ENCODE results near the gene OR13C8. TPM values are rescaled to one million over a fixed set of nuclear protein-coding genes. Genes with fewer than 3 reads are reported as not detected.
"Not testable (repeated sequence)": the region's sequence is repeated elsewhere in the genome, so short reads cannot be mapped to it uniquely, and the experiment has no call there.

OR13C8 gene, protein sequence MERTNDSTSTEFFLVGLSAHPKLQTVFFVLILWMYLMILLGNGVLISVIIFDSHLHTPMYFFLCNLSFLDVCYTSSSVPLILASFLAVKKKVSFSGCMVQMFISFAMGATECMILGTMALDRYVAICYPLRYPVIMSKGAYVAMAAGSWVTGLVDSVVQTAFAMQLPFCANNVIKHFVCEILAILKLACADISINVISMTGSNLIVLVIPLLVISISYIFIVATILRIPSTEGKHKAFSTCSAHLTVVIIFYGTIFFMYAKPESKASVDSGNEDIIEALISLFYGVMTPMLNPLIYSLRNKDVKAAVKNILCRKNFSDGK
- not detected for polyA plus RNA-seq (ENCODE audit: insufficient read length)

GRCh38 chr9:104568868-104569267 lies at the start of gene OR13C8:
Gene OR13C8, plus strand, starts transcription at chr9:104569168. Its CDS starts 0 bp downstream, at chr9:104569168.
- no peak for DNase-seq (ENCODE audit: low read depth)

- not testable (repeated sequence) for DNase-seq (ENCODE audit: low read depth)
Measured at GRCh38 chr9:104520241-104520640, 48.7 kb upstream of the OR13C8 start.

DNA sequence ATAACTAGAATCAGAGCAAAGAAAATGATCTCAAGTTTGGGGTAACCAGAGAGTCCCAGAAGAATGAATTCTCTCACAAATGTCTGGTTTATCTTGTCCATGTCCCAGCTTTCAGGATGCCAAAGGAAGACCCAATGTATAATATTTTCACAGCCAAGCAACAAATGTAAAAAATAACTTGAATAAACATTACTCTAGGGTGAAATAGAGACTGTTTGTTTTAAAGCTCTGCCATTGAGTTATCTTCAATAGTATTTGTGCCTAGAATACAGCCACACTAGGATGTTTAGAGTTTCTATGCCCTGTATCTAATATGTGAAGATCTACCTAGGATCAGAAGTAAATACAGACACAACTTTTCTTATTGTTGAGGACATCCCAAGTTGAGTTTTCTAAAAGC lies 41.9 kb upstream of the OR13C8 start, which contains the start of gene OR13C4:
OR13C4 (minus strand) TSS at position 101 of the 400 bp plus-strand sequence; CDS start at position 101, 0 bp downstream.
- no peak for DNase-seq (ENCODE audit: low read depth)

DNA sequence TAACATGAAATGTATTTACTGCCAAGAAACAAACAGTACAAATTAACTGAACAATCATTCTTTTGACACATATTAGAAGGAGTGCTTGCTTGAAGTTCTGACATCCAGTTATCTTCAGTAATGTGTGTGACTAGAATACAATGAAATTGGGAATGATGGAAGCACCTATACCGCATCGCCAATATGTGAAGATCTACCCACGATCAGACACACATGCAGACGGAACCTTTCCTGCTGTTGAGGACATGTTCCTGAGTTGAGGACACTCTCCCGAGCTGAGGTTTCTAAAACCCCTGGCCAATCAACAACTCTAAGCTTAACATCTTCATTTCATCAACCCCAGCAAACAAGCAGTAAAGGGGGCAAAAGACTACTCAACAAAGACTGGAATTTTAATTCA lies 32.2 kb upstream of the OR13C8 start, which contains the start of gene OR13C3:
OR13C3 (minus strand) TSS at position 101 of the 400 bp plus-strand sequence. CDS start 133 bp downstream, outside the sequence.
- DNase-seq (ENCODE audit: low read depth) = no peak

DNA sequence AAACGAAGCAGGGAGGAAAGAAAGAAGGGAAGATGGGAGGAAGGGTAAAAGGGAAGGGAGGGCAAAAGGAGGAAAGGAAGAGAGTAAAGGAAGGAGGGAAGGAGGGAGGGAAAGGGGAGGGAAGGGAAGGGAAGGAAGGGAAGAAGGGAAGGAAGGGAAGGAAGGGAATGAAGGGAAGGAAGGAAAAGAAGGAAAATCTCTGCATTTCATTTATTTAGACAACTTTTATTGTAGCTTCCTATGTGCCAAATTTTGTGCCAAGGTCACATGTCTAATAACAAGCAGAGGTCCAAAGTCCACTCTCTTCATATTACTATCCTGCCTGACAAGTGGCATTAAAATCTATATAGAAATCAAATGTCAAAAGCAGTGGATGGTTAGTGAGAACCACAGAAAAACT lies 29.7 kb upstream of the OR13C8 start:
- no peak for DNase-seq (ENCODE audit: low read depth)

DNA sequence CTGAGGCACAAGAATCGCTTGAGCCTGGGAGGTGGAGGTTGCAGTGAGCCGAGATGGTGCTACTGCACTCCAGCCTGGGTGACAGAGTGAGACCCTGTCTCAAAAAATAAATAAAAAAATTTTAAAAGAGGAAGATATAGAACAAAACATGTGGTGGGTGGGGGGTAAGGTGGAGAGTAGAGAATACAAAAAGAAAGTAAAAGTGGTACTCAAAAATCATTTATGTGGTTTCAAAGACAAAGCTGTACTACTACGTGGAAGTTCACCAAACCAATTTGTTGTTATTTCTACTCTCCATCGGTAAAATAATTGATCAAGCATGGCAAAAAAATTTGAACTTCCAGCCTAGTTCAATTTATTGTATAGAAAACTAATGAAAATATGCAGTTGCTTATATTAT lies 24.3 kb upstream of the OR13C8 start:
- DNase-seq (ENCODE audit: low read depth) = no peak

DNA sequence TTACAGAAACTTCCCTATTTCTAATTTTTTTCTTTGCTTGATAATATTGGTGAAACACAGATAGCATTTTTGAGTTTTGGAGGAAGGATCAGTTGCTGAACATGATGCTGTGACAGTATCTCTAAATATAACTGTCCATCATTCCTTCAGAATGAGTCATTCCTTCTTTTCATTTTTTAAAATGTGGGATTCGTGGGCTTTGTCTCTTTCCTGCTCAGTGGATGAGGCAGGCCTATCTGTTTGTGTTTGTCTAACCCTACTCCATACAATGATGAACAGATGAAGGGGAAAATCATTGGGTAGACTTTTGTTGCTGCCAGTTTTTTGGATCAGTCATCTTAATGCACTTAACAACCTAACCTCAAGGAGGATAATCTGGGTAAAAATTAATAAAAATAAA lies 15.7 kb upstream of the OR13C8 start:
- no peak for DNase-seq (ENCODE audit: low read depth)

DNA sequence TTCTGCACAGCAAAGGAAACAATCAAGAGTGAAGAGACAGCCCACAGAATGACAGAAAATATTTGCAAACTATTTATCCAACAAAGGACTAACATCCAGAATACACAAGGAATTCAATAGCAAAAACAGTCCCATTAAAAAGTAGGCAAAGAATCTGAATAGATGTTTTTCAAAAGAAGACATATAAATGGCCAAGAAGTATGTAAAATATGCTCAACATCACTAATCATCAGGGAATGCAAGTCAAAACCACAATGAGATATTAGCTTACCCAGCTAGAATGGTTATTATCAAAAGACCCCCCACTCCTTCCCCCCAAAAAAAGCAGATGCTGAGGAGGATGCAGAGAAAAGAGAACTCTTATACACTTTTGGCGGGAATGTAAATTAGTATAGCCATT lies 13.4 kb upstream of the OR13C8 start:
- no peak for DNase-seq (ENCODE audit: low read depth)

- DNase-seq (ENCODE audit: low read depth) = no peak
Measured at GRCh38 chr9:104556830-104557634, 11.9 kb upstream of the OR13C8 start.

- no peak for DNase-seq (ENCODE audit: low read depth)
Measured at GRCh38 chr9:104564358-104564757, 4.6 kb upstream of the OR13C8 start.

DNA sequence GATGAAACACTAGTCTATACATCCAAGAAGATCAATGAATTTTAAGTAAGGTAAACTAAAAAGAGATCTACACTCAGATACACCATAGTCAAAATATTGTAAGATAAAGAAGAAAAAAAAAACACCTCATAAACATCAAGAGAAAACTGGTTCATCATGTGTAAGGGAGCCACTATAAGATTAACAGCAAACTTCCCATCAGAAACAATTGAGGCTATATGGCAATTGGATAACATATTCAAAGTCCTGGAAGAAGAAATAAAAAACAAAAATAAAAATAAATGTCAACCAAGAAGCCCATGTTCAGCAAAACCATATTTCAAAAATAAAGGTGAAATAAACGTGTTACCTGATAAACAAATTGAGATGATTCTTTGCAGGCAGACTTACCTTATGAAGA lies 3.6 kb downstream of the OR13C8 start:
- DNase-seq (ENCODE audit: low read depth) = no peak

GRCh38 chr9:104575456-104575855 lies 6.5 kb downstream of the OR13C8 start:
- DNase-seq (ENCODE audit: low read depth) = no peak

DNA sequence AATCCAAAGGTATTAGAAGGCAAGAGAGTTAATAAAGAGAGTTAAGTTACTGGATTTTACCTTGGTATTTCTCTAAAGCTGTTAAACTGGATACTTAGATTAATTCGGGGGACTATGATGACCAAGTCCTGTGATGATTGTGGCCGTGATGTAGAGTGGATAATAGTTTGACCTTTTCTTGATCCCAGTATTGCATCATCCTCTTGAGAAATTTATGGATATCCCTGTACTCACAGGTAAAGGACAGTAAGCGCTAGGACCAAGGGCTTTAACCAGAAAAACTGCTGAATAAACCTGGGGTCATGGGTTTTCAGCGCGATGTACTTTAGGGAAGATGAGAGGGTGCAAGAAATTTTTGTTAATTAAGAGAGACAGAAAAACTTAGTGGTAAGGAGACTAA lies 8.3 kb downstream of the OR13C8 start:
- no peak for DNase-seq (ENCODE audit: low read depth)

GRCh38 chr9:104580562-104580961 lies 11.6 kb downstream of the OR13C8 start:
- DNase-seq (ENCODE audit: low read depth) = no peak

GRCh38 chr9:104586496-104587180 lies 17.7 kb downstream of the OR13C8 start:
- DNase-seq (ENCODE audit: low read depth) = peak; percentile 67

DNA sequence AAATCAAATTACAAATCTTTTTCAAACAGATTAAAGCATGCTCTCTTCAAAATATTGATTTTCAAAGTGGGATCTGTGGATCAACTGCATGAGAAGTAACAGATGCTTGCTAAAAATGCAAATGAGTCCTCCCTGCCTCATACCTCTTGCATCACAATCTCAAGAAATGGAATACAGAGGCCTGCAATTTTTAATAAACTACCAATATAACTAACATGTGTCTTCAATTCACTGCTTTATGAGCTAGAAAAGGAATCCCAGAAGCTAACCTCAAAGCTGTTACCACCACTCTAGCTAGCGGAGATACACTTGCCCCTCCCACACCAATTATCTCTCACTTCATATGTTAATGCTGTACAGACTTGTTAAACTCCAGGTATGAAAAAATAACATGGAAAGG lies 20.7 kb downstream of the OR13C8 start:
- no peak for DNase-seq (ENCODE audit: low read depth)

DNA sequence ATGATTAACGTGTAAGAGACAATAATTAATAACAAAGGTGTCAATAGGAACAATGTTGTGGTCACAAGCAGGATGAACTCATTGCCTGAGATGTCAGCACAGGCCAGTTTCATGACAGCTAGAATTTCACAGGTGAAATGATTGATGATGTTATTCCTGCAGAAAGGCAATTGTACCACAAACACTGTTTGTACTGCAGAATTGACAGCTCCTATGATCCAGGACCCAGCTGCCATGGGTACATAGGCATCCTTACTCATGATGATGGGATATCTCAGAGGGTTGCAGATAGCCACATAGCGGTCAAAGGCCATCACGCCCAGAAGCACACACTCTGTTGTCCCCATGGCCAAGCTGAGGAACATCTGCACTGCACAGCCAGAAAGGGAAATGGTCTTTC lies 29.8 kb downstream of the OR13C8 start:
- DNase-seq (ENCODE audit: low read depth) = not testable (repeated sequence)

DNA sequence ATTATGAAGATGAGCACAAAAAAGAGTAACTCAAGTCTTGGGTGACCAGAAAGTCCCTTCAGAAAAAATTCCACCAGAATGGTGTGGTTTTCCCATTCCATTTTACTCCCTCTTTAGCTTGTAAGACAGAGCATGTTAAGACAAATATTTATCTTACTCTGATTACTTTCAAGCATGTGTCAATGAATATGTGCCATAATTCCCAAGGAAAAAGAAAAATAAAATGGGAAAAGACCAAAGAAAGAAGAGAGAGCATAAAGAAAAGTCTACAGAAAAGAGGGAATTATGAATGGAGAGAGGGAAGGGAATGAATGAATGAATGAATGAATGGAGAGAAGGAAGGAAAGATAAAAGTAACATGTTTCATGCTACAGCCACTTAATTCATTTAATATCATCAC lies 30.3 kb downstream of the OR13C8 start, which contains the start of gene OR13C5:
OR13C5 (minus strand) TSS at position 101 of the 400 bp plus-strand sequence; CDS start at position 101, 0 bp downstream.
- DNase-seq (ENCODE audit: low read depth) = not testable (repeated sequence)

DNA sequence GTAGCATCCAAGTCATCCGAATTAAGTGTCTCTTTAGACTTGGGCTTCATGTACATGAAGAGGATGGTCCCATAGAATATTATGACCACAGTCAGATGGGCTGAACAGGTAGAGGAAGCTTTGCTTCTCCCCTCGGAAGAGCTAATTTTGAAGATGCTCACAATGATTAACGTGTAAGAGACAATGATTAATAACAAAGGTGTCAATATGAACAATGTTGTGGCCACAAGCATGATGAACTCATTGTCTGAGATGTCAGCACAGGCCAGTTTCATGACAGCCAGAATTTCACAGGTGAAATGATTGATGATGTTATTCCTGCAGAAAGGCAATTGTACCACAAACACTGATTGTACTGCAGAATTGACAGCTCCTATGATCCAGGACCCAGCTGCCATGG lies 35.8 kb downstream of the OR13C8 start:
- no peak for DNase-seq (ENCODE audit: low read depth)

GRCh38 chr9:104605527-104605926 lies 36.6 kb downstream of the OR13C8 start, which contains the start of gene OR13C2:
Gene OR13C2, minus strand, starts transcription at chr9:104605627. Its CDS starts 0 bp downstream, at chr9:104605627.
- not testable (repeated sequence) for DNase-seq (ENCODE audit: low read depth)

DNA sequence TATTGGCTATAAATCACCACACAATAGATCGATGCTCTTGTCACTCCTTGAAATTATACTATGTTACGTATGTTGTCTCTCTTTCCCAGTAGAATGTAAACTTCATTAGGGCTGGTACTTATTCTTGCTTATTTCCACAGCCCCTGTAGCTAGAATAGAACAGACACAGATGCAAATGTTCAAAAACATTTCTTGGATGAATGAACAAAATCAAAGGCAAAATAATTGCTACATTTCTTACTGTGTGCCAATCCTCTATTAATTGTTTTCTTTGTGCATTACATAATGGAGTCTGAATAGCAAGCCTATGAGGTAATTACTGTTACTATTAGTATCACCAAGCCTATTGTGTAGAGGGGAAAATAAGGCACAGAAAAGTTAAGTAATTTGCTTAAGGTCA lies 37.2 kb downstream of the OR13C8 start:
- DNase-seq (ENCODE audit: low read depth) = no peak

DNA sequence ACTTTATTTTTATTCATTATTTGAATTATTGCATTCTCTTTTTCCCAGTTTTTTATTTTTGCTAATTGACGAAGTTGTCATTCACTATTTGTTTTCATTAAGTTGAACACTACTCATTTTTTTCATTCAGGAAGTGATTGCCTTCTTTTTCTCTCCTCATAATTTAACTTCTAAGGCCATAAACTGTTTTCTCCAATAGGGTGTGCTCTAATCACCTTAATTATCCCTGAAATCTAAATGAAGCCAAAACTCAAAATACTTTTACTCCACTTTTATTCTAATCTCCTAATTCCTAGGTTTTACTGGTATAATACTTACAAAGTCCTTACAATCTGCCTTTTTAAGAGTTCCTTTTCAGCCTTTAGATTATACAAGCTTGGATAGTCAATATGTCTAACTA lies 39.4 kb downstream of the OR13C8 start:
- no peak for DNase-seq (ENCODE audit: low read depth)
